GM04503 (cell line): ENCODE measurements around the gene PRAMEF15.
"Not testable (repeated sequence)": the region's sequence is repeated elsewhere in the genome, so short reads cannot be mapped to it uniquely, and the experiment has no call there.

Experiments used
- DNase-seq: peaks from one replicate; pipeline ENCODE4 v3.0.0-alpha.2; 2012; ENCODE audit warnings: low read depth

PRAMEF15 gene

DNA sequence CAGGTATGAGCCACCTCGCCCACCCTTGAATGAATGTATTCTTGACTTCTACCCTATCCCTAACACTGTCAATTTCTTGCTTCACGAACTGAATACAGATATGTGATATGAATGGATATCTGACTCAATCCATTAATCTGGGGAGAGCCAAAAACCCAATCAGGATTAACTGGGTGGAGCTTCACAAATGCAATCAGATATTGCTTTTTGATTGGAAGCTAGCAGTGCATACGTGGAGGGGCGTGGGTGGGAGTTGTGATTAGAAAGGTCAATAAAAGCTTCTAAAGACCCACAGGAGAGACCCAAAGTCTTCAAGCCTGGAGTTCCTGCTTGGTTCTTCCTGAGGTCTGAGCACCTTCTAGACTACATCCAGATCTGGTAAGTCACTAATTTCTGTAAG lies at the start of gene PRAMEF15:
TSS of gene PRAMEF15 (plus strand) at position 301 of the 400 bp plus-strand sequence. CDS start 2,827 bp downstream, outside the sequence.
- not testable (repeated sequence) for DNase-seq

DNA sequence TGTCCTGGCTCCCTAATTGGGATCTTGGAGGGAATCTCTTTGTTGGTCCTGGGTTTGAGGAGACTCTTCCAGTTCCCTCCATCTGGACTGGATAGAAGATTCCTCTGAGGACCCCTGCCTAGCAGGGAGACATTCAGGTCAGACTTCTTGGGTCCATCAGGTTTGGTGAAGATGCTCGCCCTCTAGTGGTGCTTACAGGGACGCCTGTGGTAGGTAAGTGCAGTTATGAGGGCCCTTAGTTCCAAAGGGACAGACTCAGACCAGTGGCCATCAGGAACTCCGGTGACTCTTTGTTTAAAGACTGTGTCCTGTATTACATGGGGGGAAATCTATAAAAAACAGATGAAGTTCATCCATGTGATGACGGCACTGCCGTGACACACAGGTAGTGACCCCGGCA lies 38.4 kb upstream of the PRAMEF15 start:
- not testable (repeated sequence) for DNase-seq

DNA sequence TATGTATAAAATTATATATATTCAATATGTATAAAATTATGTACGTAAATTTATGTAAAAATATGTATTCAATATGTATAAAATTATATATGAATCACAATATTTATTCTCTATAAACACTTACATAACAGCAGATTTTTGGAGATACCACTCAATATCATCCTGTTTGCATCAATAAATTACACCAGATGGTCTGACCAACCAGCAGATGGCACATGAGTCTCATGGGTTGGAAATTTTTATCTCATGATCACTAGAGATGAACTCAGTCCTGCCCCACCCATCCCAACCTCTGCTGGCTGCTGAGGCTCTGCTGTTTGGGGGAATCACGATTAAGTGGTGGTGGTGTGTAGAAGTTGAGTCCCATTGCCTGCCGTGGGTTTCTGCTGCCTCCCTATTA lies 35.8 kb upstream of the PRAMEF15 start:
- not testable (repeated sequence) for DNase-seq

DNA sequence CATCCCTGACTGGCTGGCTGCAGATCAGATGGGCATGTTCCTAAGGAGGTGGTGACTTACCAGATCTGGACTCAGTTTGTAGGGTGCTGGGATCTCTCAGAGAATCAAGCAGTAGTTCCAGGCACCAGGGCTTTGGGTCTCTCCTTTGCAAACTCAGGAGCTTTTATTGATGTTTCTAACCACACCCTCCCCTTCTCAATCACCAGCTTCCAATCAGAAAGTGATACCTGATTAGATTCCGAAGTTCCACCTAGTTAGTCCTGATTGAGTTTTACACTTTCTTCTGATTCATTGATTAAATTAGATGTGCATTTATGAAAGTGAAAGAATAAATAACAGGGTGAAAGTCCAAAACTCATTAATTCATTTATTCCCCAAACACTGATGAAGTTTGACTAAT lies 30.3 kb upstream of the PRAMEF15 start, which contains the start of gene PRAMEF8:
TSS of gene PRAMEF8 (minus strand) at position 101 of the 400 bp plus-strand sequence. CDS start 1,046 bp downstream, outside the sequence.
- not testable (repeated sequence) for DNase-seq

DNA sequence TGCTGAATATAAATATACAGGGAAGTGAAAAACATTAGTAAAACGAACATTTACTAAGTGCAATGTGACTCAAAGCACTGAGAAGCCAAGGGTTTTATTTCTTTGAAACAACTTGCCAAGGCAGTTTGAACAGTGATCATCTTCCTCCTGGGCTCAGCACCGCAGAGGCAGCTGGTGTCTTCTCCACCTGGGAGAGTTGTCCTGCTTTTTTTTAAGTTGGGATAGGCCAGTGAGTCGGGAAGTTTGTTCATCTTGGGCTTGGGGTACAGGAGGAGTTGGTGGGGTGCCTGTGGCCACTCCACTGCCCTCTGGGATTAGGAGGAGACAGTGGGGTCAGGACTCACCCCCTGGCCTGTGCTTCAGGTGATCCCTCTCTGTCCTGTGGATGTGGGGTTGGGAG lies 26.4 kb upstream of the PRAMEF15 start:
- not testable (repeated sequence) for DNase-seq

DNA sequence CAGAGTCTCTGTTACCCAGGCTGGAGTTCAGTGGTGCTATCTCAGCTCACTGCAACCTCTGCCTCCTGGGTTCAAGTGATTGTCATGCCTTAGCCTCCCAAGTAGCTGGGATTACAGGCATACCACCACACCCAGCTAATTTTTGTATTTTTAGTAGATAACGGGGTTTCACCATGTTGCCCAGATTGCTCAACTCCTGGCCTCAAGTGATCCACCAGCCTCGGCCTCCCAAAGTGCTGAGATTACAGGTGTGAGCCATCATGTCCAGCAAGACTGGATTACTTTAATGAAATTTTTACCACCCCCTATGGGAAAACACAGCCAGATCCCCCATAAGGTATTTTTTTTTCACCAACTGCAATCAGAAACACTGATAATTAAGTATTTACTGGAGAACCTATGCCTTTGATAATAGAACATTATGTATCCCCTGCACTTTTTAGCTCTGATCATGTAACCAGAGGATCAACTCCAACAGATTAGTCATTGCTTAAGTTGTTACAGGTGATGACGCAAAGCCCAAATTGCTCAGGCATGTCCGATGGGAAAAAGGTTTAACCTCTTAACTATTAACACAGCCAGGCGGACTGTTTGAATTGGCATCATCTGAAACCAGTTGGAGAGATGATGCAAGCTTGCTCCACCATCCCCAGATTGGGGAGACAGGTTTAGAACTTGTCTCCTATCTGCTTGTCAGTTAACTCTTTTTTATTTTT lies 18.0 kb upstream of the PRAMEF15 start:
- DNase-seq, result not testable (repeated sequence)

DNA sequence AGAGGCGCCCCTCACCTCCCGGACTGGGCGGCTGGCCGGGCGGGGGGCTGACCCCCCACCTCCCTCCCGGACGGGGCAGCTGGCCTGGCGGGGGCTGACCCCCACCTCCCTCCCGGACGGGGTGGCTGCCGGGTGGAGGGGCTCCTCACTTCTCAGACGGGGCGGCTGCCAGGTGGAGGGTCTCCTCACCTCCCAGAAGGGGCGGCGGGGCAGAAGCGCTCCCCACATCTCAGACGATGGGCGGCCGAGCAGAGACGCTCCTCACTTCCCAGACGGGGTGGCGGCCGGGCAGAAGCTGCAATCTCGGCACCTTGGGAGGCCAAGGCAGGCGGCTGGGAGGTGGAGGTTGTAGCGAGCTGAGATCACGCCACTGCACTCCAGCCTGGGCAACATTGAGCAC lies 16.7 kb upstream of the PRAMEF15 start:
- DNase-seq, result not testable (repeated sequence)

DNA sequence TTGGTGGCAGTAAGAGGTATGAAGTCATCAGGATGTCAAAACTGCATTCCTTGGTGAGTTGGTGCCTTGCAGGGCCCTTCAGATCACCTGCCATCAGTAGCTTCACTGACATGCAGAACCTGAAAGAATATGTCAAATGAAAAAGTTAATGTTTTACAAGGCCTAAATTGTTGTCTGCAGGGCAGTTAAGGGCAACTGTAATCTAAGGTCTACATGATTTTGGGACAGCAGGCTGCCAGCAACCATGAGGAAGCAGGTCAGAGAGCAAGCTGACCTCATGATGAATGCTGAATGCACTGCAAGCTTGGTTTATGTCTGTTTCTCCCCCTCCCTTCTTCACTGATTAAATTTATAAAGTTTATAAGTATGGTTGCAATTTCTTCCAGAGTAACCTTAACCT lies 13.2 kb upstream of the PRAMEF15 start:
- not testable (repeated sequence) for DNase-seq

DNA sequence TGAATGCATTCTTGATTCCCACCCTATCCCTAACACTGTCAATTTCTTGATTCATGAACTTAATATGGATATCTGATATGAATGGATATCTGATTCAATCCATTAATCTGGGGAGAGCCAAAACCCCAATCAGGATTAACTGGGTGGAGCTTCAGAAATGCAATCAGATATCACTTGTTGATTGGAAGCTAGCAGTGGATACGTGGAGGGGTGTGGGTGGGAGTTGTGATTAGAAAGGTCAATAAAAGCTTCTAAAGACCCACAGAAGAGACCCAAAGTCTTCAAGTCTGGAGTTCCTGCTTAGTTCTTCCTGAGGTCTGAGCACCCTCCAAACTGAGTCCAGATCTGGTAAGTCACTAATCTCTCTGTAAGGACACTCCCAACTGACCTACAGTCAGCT lies 12.1 kb upstream of the PRAMEF15 start, which contains the start of gene PRAMEF33:
TSS of gene PRAMEF33 (plus strand) at position 301 of the 400 bp plus-strand sequence. CDS start 2,416 bp downstream, outside the sequence.
- not testable (repeated sequence) for DNase-seq

DNA sequence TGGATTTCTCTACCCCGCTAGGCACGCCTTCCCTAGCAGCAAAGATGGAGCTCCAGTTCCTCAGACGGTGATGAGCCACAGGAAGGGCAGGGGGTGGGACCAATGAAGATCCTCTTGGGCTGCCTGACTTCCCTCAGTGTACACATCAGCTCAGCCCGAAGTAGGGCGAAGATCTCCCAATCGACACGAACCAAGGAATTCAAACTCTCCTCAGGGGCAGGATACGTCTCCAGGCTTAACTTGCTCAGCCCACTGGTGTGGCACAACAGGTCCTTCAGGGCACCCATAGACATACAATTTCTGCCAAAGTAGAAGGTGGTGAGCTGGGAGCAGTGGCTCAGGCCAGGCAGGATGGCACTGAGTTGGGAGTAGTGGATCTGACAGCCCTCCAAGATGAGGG lies 27.1 kb downstream of the PRAMEF15 start:
- not testable (repeated sequence) for DNase-seq

DNA sequence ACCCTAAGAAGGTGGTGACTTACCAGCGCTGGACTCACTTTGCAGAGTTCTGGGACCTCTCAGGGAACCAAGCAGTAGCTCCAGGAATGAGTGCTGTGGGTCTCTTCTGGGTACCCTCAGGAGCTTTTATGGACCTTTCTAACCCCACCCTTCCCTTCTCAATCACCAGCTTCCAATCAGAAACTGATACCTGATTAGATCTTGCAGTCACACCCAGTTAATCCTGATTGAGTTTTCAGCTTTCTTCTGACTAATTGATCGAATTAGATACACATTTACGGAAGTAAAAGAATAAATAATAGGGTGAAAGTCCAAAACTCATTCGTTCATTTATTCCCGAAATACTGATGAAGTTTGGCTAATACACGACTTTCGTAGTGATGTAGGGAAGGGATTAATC lies 31.7 kb downstream of the PRAMEF15 start, which contains the start of gene PRAMEF14:
TSS of gene PRAMEF14 (minus strand) at position 101 of the 400 bp plus-strand sequence. CDS start 1,820 bp downstream, outside the sequence.
- DNase-seq, result not testable (repeated sequence)

DNA sequence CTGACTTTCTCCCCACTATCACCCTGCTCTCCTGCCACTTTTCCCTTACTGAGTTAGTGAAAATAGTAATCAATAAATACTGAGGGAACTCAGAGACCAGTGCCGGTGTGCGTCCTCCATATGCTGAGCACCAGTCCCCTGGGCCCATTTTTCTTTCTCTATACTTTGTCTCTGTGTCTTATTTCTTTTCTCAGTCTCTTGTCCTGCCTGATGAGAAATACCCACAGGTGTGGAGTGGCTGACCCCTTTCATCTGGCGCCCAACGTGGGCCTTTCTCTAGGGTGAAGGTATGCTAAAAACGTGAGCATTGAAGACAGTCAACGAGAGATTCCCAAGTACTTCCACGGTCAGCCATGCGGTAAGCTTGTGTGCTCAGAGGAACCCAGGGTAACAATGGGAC lies 38.1 kb downstream of the PRAMEF15 start:
- not testable (repeated sequence) for DNase-seq

DNA sequence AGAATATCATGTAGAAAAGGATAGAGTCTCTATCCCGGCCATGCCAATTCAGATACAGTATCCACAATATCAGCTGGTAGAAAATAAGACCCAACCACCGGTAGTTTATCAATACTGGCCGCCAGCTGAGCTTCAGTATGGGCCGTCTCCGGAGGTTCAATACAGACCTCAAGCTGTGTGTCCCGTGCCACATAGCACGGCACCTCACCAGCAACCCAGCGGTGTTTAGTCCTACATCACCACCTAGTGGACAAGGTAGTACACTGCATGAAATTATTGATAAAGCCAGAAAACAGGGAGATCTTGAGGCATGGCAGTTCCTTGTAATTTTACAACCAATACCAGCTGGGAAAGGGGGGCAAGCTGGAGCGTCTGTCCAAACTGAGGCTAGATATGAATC lies 39.1 kb downstream of the PRAMEF15 start:
- not testable (repeated sequence) for DNase-seq

DNA sequence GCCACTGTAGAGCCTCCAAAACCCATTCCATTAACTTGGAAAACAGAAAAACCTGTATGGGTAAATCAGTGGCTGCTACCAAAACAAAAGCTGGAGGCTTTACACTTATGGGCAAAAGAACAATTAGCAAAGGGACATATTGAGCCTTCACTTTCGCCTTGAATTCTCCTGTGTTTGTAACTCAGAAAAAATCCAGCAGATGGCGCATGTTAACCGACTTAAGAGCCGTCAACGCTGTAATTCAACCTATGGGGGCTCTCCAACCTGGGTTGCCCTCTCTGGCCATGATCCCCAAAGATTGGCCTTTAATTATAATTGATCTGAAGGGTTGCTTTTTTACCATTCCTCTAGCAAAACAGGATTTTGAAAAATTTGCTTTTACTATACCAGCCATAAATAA lies 41.4 kb downstream of the PRAMEF15 start:
- DNase-seq, result not testable (repeated sequence)

DNA sequence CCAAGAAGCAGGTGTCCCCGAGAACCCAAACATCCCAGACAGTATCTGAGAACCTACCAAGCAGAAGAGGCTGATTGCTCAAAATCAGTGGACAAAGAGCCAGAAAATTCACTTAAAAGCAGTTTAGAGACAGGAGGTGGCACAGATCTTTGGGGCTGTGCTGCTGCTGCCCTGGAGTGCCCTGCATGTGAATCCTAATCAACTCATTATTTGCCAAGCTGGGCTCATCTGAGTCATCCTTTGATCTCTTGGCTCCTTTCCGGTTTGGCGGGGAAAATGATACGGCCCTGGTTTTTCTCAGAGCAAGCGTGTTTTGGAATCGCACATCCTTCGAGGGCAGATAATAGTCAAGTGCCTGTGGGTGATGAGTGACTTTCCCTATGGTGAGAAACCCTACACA lies 47.0 kb downstream of the PRAMEF15 start:
- DNase-seq, result not testable (repeated sequence)

DNA sequence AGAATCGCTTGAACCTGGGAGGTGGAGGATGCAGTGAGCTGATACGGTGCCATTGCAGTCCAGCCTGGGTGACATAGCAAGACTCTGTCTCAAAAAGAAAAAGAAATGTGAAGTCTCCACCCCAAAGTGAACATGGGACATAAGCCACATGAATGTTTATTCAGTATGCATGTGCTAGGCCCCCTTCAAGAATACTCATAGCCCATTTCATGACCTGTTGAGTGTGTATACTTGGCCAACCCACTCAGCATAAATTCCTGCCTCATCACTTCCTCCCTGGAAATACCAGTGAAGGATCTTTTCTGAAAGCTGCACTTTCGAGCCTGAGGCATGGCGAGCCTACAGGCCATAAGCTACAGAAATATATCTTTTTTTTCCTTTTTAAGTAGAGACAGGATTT lies 49.5 kb downstream of the PRAMEF15 start:
- DNase-seq, result not testable (repeated sequence)

DNA sequence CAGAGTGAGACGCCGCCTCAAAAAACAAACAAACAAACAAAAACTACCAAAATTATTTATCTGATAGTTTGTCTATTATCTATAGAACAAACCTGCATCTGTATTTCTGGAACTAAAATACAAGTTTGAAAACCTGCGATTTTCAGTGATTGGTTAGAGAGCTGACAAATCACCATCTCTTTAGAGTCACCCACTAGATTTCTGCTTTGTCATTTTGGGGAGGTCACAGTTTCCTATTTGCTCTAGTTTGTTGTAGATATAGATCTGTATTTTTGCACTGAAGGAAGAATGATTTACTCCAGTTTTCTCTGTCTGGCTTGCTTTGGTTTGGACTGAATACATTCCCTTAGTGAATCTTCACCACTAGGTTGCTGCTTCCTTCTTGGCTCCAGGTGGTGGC lies 51.2 kb downstream of the PRAMEF15 start:
- DNase-seq, result not testable (repeated sequence)

DNA sequence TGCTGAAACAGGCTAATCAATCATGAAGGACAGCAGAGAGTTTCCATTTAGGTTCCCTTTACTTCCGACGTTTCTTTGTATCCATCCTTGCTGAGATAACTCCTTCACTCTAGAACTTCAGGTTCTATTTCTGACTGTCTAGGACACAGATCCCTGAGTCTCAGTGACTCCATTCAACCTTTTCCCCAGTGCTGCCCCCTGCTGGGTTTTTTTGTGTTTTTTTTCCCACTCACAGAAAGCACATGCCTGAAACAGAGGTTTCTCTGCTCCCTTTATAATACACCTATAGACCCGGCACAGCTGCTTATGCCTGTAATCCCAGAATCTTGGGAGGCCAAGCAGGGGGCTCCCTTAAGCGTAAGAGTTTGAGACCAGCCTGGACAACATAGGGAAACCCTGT lies 53.2 kb downstream of the PRAMEF15 start:
- not testable (repeated sequence) for DNase-seq
